Neural cell (in vitro differentiated cells): Measurements from ENCODE around the gene GOLGA2. TPM values are rescaled to one million over a fixed set of nuclear protein-coding genes. Genes with fewer than 3 reads are reported as not detected.

Source experiments
- H2AFZ ChIP-seq: fragments of 200-600, 300-800 bp; sonication (generic), shearing (Covaris generic); 2 replicates; pipeline ENCODE4 v1.6.0; 2014; ENCODE audit warnings: low read depth, mild to moderate bottlenecking, antibody characterized with exemption, low read length, moderate library complexity
- H3F3A ChIP-seq: fragments of 200-600 bp; shearing (Covaris generic); 2 replicates; pipeline ENCODE4 v1.6.1; 2016; ENCODE audit warnings: mild to moderate bottlenecking, moderate library complexity, mixed read lengths, antibody characterized with exemption, low read length; ENCODE audit not compliant: insufficient read depth, poor library complexity, severe bottlenecking
- H3K27ac ChIP-seq: fragments of 200-600, 300-800 bp; sonication (generic), shearing (Covaris generic); 2 replicates; pipeline ENCODE4 v1.5.1; 2014; ENCODE audit warnings: mild to moderate bottlenecking, low read length, moderate library complexity
- H3K27me3 ChIP-seq: fragments of 300-800, 200-600 bp; sonication (generic), shearing (Covaris generic); 2 replicates; pipeline ENCODE4 v1.6.0; 2014; ENCODE audit warnings: mild to moderate bottlenecking, low read depth, low read length, moderate library complexity; ENCODE audit not compliant: insufficient read depth
- H3K36me3 ChIP-seq: fragments of 300-800, 200-600 bp; sonication (generic), shearing (Covaris generic); 2 replicates; pipeline ENCODE4 v1.5.1; 2014; ENCODE audit warnings: mild to moderate bottlenecking, antibody characterized with exemption, low read length, moderate library complexity; ENCODE audit not compliant: insufficient read depth
- H3K4me2 ChIP-seq: fragments of 300-800, 200-600 bp; sonication (generic), shearing (Covaris generic); 2 replicates; pipeline ENCODE4 v1.6.0; 2014; ENCODE audit warnings: mild to moderate bottlenecking, low read length
- H3K4me3 ChIP-seq: fragments of 300-800, 200-600 bp; sonication (generic), shearing (Covaris generic); 2 replicates; pipeline ENCODE4 v1.5.1; 2014; ENCODE audit warnings: mild to moderate bottlenecking, low read length, moderate library complexity
- H3K79me2 ChIP-seq: fragments of 200-600 bp; shearing (Covaris generic); replicated peaks from 2 replicates; pipeline ENCODE4 v1.6.0; 2014; ENCODE audit warnings: mild to moderate bottlenecking, low read length, moderate library complexity; ENCODE audit not compliant: insufficient read depth
- H3K9ac ChIP-seq: fragments of 300-800, 200-600 bp; sonication (generic), shearing (Covaris generic); 2 replicates; pipeline ENCODE4 v1.6.1; 2016; ENCODE audit warnings: mild to moderate bottlenecking, low read length, mixed read lengths
- H3K9me2 ChIP-seq: fragments of 200-600 bp; shearing (Covaris generic); 2 replicates; pipeline ENCODE4 v1.6.1; 2016; ENCODE audit warnings: mild to moderate bottlenecking, low read length, mixed read lengths; ENCODE audit not compliant: insufficient read depth
- H3K9me3 ChIP-seq: fragments of 200-600, 300-800 bp; sonication (generic), shearing (Covaris generic); 2 replicates; pipeline ENCODE4 v1.6.1; 2016; ENCODE audit warnings: mild to moderate bottlenecking, mixed run types, low read length, moderate library complexity, mixed read lengths
- H4K20me1 ChIP-seq: fragments of 200-600 bp; shearing (Covaris generic); 2 replicates; pipeline ENCODE4 v1.6.1; 2016; ENCODE audit warnings: mild to moderate bottlenecking, mixed run types; ENCODE audit not compliant: insufficient read depth
- EP300 ChIP-seq: fragments of 450-650 bp; conservative IDR thresholded peaks from 2 replicates; pipeline ENCODE4 v1.6.1; 2014; ENCODE audit warnings: antibody characterized with exemption, mild to moderate bottlenecking, moderate library complexity; ENCODE audit not compliant: poor library complexity, severe bottlenecking
- EZH2 ChIP-seq: fragments of 200-600, 300-800 bp; shearing (Covaris generic), sonication (generic); IDR thresholded peaks from 2 replicates; pipeline ENCODE4 v1.6.1; 2014; ENCODE audit warnings: antibody characterized with exemption, low read length, borderline replicate concordance, mild to moderate bottlenecking; ENCODE audit not compliant: insufficient read depth, poor library complexity, severe bottlenecking
- MXI1 ChIP-seq: fragments of 450-650 bp; conservative IDR thresholded peaks from 2 replicates; pipeline ENCODE4 v1.6.1; 2014; ENCODE audit warnings: antibody characterized with exemption, mild to moderate bottlenecking; ENCODE audit not compliant: poor library complexity, severe bottlenecking
- POLR2AphosphoS5 ChIP-seq: IDR thresholded peaks from 2 replicates; pipeline ENCODE4 v1.6.1; 2012
- RAD21 ChIP-seq: fragments of 450-650 bp; conservative IDR thresholded peaks from 2 replicates; pipeline ENCODE4 v1.6.1; 2014; ENCODE audit warnings: antibody characterized with exemption, mild to moderate bottlenecking, moderate library complexity
- SMC3 ChIP-seq: fragments of 450-650 bp; conservative IDR thresholded peaks from 2 replicates; pipeline ENCODE4 v1.6.1; 2014; ENCODE audit warnings: antibody characterized with exemption, mild to moderate bottlenecking, moderate library complexity; ENCODE audit not compliant: poor library complexity
- TAF1 ChIP-seq: IDR thresholded peaks from 2 replicates; pipeline ENCODE4 v1.6.1; 2012; ENCODE audit warnings: low read depth
- polyA plus RNA-seq: library from polyadenylated mRNA; depleted of rRNA; stranded (reverse); fragments of >200 nt; gene quantifications from 2 replicates; pipeline ENCODE4 v1.2.3, GENCODE V29; 2014
- TF ChIP-seq, protein P1 (sequence below): fragments of 450-650 bp; IDR thresholded peaks from 2 replicates; pipeline ENCODE4 v1.5.1; 2014; ENCODE audit warnings: antibody characterized with exemption, mild to moderate bottlenecking, moderate library complexity; ENCODE audit not compliant: poor library complexity, severe bottlenecking
- TF ChIP-seq, protein P2 (sequence below): IDR thresholded peaks from 2 replicates; pipeline ENCODE4 v1.6.1; 2012; ENCODE audit warnings: borderline replicate concordance

Gene GOLGA2
- polyA plus RNA-seq, 1 donor from 2014 or later: 46.3 TPM

DNA sequence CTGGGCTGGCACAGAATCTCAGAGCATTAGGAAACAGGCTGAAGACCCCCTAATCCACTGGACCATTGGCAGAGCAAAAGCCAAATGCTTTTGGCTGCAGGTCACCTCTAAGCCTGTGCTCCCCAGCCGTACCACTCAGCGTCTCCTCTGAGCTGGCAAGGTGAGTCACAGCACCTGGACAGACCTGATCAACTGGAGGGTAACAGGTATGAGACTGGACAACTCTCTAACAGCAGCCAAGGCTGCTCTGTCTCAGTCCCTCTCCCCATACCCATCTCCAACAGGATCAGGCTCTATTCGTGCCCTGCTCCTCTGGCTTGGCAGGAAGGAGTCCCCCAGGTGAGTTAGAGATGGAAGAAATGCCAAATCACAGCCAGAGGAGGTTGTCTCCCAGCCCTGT is 4.7 kb downstream of the GOLGA2 start:
- H3K79me2 ChIP-seq: peaks cover 15% of the 10 kb centered on the region
- H2AFZ ChIP-seq: no peak overlapping the region
- H3K27me3 ChIP-seq: no peaks in the 10 kb centered on the region
- no peaks in the 10 kb centered on the region for H3K9me3 ChIP-seq
- H3K27ac ChIP-seq: no peak overlapping the region
- no peak overlapping the region for H3K9ac ChIP-seq
- H3F3A ChIP-seq: no peaks in the 10 kb centered on the region
- H3K9me2 ChIP-seq: no peaks in the 10 kb centered on the region
- no peak overlapping the region for H3K4me3 ChIP-seq
- H3K36me3 ChIP-seq: no peaks in the 10 kb centered on the region
- TF ChIP-seq, protein P1, sequence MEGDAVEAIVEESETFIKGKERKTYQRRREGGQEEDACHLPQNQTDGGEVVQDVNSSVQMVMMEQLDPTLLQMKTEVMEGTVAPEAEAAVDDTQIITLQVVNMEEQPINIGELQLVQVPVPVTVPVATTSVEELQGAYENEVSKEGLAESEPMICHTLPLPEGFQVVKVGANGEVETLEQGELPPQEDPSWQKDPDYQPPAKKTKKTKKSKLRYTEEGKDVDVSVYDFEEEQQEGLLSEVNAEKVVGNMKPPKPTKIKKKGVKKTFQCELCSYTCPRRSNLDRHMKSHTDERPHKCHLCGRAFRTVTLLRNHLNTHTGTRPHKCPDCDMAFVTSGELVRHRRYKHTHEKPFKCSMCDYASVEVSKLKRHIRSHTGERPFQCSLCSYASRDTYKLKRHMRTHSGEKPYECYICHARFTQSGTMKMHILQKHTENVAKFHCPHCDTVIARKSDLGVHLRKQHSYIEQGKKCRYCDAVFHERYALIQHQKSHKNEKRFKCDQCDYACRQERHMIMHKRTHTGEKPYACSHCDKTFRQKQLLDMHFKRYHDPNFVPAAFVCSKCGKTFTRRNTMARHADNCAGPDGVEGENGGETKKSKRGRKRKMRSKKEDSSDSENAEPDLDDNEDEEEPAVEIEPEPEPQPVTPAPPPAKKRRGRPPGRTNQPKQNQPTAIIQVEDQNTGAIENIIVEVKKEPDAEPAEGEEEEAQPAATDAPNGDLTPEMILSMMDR: no peak
- TF ChIP-seq EP300: no peak
- no peak for TF ChIP-seq EZH2
- no peak for TF ChIP-seq MXI1
- TF ChIP-seq, protein P2, sequence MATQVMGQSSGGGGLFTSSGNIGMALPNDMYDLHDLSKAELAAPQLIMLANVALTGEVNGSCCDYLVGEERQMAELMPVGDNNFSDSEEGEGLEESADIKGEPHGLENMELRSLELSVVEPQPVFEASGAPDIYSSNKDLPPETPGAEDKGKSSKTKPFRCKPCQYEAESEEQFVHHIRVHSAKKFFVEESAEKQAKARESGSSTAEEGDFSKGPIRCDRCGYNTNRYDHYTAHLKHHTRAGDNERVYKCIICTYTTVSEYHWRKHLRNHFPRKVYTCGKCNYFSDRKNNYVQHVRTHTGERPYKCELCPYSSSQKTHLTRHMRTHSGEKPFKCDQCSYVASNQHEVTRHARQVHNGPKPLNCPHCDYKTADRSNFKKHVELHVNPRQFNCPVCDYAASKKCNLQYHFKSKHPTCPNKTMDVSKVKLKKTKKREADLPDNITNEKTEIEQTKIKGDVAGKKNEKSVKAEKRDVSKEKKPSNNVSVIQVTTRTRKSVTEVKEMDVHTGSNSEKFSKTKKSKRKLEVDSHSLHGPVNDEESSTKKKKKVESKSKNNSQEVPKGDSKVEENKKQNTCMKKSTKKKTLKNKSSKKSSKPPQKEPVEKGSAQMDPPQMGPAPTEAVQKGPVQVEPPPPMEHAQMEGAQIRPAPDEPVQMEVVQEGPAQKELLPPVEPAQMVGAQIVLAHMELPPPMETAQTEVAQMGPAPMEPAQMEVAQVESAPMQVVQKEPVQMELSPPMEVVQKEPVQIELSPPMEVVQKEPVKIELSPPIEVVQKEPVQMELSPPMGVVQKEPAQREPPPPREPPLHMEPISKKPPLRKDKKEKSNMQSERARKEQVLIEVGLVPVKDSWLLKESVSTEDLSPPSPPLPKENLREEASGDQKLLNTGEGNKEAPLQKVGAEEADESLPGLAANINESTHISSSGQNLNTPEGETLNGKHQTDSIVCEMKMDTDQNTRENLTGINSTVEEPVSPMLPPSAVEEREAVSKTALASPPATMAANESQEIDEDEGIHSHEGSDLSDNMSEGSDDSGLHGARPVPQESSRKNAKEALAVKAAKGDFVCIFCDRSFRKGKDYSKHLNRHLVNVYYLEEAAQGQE: no peak
- no peaks in the 10 kb centered on the region for H4K20me1 ChIP-seq
- no peak overlapping the region for H3K4me2 ChIP-seq

DNA sequence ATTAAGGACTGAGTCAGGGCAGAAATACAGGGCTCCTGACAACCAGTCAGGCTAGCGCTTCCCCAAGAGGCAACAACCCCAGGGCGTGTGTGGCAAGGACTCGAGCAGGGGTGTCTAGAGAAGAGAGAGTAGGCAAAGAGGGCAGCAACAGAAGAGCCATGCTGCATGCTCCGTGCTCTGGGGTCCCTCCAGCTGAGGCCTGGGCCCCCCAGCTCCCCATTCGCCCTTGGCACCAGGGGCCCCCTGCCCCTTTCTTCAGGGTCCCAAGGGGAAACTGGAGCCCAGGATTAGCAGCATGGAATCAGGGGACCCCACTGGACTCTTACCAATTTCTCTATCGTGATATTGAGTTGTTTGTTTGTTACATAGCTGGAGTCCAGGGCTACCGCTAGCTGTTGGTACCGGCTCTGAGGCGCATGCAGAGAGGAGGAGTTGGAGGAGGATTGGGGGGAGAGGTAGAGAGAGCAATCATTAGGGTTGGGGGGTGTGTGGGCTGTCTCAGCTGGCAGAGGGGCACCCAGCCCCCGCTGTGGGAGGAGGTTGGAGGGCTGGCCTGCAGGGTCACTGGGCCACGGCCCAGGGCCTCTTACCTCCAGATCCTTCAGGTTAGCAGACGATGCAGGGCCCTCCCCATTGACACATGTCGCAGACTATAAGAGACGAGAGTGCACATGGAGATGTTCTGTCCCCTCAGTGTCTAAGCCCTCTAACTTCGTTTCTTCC is 8.8 kb downstream of the GOLGA2 start:
- Histone ChIP-seq H3K4me2 (no peak overlapping the region), H2AFZ (no peak overlapping the region), H3F3A (no peaks in the 10 kb centered on the region), H3K9ac (no peak overlapping the region), H3K4me3 (no peak overlapping the region), H3K9me2 (no peaks in the 10 kb centered on the region), H3K27me3 (no peaks in the 10 kb centered on the region), H3K9me3 (no peaks in the 10 kb centered on the region), H3K79me2 (no peaks in the 10 kb centered on the region), H3K27ac (no peak overlapping the region), H3K36me3 (no peaks in the 10 kb centered on the region), H4K20me1 (no peaks in the 10 kb centered on the region)
- TF ChIP-seq EZH2 (no peak), POLR2AphosphoS5 (no peak), EP300 (no peak), RAD21 (no peak), MXI1 (no peak), SMC3 (no peak), TAF1 (no peak)
- TF ChIP-seq, protein P2: no peak
- TF ChIP-seq, protein P1: no peak
